Muscle layer of colon (tissue), 2 donors: Measurements from ENCODE around the gene DNAJB6.

Experiments used
- H3K27ac ChIP-seq: one replicate; pipeline ENCODE4 v1.7.0; 2013; ENCODE audit warnings: low read depth, mild to moderate bottlenecking, low read length, moderate library complexity
- H3K27me3 ChIP-seq, 2 donors: one replicate each; pipeline ENCODE4 v1.7.0; 2013; ENCODE audit warnings: low read length in 2 of 2, mild to moderate bottlenecking in 2 of 2; ENCODE audit not compliant: insufficient read depth in 2 of 2, control insufficient read depth in 1 of 2
- H3K36me3 ChIP-seq: one replicate; pipeline ENCODE4 v1.7.0; 2013; ENCODE audit warnings: mild to moderate bottlenecking, low read length; ENCODE audit not compliant: insufficient read depth
- H3K4me1 ChIP-seq: one replicate; pipeline ENCODE4 v1.7.0; 2013; ENCODE audit warnings: mild to moderate bottlenecking, low read length; ENCODE audit not compliant: insufficient read depth
- H3K4me3 ChIP-seq, 2 donors: one replicate each; pipeline ENCODE4 v1.7.0; 2013; ENCODE audit warnings: low read length in 2 of 2, low read depth in 1 of 2, mild to moderate bottlenecking in 1 of 2, moderate library complexity in 1 of 2
- H3K9ac ChIP-seq: one replicate; pipeline ENCODE4 v1.7.0; 2013; ENCODE audit warnings: low read length
- H3K9me3 ChIP-seq: one replicate; pipeline ENCODE4 v1.7.0; 2013; ENCODE audit warnings: mild to moderate bottlenecking, low read length
- donor health status: abdominal sarcoma.
- donor health status: Adenocarcinoma of cecum.

DNAJB6 gene

DNA sequence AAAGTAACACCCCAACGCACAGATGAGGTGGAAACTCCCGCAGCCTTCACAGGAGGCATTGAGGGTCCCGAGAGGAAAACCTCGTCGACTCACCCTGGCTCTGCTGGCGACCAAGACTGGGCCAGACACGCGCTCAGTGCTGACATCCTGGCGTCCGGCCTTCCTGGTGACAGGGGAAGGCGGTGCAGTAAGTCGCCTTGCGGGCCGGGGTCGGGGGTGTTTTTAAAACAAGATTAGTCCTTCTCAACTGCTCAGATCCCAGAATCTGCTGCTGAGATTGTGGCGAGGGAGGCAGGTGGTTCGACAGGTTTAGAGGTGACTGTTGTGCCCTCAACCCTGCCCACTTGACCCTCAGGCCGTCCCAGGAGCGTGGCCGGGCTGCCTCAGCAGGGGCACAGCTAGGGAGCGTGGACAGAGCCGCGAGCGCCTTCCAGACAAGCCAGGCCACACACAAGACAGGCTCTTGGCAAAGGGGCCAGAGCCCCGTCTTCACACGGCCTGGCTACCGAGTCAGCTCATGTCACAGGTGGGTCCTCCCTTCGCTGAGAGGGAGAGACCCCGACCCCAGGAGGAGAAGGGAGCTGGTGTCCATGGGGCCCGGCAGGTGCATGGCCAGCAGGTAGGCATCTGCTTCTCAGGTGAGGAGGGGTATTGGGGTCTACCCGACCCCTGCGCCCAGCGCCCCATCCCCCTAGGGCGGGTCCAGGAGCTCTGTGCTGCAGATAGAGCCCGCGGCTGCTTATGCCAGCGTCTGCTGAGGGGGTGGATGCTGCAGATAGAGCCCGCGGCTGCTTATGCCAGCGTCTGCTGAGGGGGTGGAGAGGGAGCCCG lies 81.6 kb downstream of the DNAJB6 start:
- Histone ChIP-seq H3K4me3 (no peak overlapping the region), H3K4me1 (no peaks in the 10 kb centered on the region), H3K27me3 (no peaks in the 10 kb centered on the region), H3K9me3 (no peaks in the 10 kb centered on the region), H3K36me3 (peaks cover 12% of the 10 kb centered on the region), H3K27ac (no peak overlapping the region), H3K9ac (no peak overlapping the region)

DNA sequence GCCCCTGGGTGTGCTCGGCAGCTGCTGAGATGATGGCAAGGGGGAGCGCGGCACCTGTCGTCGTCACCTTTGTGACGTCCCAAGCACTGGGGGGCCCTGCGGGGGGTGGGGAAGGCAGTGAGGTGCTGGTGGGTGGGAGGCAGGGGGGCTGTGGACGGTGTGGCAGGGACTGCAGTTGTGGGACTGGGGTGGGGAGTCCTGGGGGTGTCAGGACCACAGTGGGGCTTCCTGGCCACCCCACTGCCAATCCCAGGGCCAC lies 82.2 kb downstream of the DNAJB6 start:
- Histone ChIP-seq H3K27ac (no peak overlapping the region), H3K9me3 (no peaks in the 10 kb centered on the region), H3K27me3 (no peaks in the 10 kb centered on the region), H3K36me3 (peaks cover 12% of the 10 kb centered on the region), H3K9ac (no peak overlapping the region), H3K4me1 (no peaks in the 10 kb centered on the region), H3K4me3 (no peak overlapping the region)

- H3K4me1 ChIP-seq: no peaks in the 10 kb centered on the region
- no peak overlapping the region for H3K9ac ChIP-seq
- H3K27me3 ChIP-seq: no peaks in the 10 kb centered on the region
- H3K4me3 ChIP-seq: no peak overlapping the region
- no peak overlapping the region for H3K27ac ChIP-seq
- no peaks in the 10 kb centered on the region for H3K9me3 ChIP-seq
- no peaks in the 10 kb centered on the region for H3K36me3 ChIP-seq
Measured at GRCh38 chr7:157422279-157422678, 85.5 kb downstream of the DNAJB6 start.

GRCh38 chr7:157423348-157423747 lies 86.5 kb downstream of the DNAJB6 start:
- Histone ChIP-seq H3K27me3 (no peaks in the 10 kb centered on the region), H3K9me3 (no peaks in the 10 kb centered on the region), H3K4me3 (no peak overlapping the region), H3K9ac (no peak overlapping the region), H3K27ac (no peak overlapping the region), H3K4me1 (no peaks in the 10 kb centered on the region), H3K36me3 (no peaks in the 10 kb centered on the region)

- Histone ChIP-seq H3K4me1 (no peaks in the 10 kb centered on the region), H3K27ac (no peak overlapping the region), H3K9ac (no peak overlapping the region), H3K27me3 (no peaks in the 10 kb centered on the region), H3K36me3 (no peaks in the 10 kb centered on the region), H3K9me3 (no peaks in the 10 kb centered on the region), H3K4me3 (no peak overlapping the region)
Measured at GRCh38 chr7:157423886-157424565, 87.2 kb downstream of the DNAJB6 start.

- Histone ChIP-seq H3K27me3 (no peaks in the 10 kb centered on the region), H3K9ac (no peak overlapping the region), H3K27ac (no peak overlapping the region), H3K36me3 (no peaks in the 10 kb centered on the region), H3K4me3 (no peak overlapping the region), H3K9me3 (no peaks in the 10 kb centered on the region), H3K4me1 (no peaks in the 10 kb centered on the region)
Measured at GRCh38 chr7:157425137-157425731, 88.4 kb downstream of the DNAJB6 start.

DNA sequence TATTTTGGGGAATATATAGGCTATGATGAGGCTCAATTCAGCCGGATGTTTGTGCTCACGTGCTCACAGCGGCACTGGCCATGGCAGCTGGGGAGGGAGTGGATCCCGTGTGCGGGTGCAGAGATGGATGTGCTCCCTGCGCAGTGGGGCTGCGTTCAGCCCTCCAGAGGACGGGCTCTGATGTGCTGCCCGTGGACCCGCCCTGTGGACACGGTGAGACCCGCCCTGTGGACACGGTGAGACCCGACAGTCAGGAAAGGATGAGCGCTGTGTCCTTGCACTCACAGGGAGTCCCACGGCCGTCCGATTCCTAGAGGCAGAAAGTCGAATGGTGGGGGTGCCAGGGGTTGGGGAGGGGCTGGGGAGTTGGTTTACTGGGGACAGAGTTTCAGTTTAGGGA lies 89.0 kb downstream of the DNAJB6 start:
- no peaks in the 10 kb centered on the region for H3K27me3 ChIP-seq
- H3K27ac ChIP-seq: no peak overlapping the region

DNA sequence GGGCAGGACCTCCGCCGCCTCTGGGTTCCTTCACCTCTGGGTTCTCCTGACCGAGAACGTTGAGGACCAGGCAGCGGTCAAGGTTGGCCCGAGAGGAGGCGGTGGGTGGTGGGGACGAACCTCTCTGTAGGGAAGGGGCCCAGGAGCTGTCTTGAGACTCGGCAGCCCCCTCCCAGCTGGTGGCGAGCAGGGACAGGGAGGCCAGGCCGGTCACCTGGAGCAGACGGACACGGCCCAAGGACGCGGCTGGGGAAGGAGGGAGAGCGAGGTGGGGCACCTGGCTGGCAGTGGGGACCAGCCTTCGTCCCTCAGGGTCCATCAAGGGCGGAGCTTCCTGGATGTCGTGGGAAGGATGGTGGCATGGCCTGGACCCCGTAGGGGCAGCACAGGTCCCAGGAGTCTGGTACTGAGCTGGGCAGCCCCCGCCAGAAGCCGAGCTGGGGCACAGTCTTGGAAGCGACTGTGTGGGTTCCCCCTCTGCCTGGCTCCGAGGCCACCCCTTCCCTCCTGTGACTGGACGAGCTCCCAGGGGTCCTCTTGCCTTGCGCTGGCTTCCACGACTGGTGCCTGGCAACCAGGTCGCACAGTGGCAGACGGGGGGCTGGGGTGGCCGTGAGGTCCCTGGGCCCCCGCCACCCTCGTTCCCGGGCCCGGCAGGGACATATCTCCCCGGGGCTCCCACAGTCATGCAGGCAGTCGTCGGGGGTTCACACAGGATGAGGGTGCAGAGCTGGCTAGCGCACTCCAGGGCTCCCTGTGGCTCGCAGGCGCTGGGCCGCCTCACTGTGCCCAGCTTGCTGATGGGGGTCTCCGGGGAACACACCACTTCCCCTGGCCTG lies 89.9 kb downstream of the DNAJB6 start:
- Histone ChIP-seq H3K9me3 (no peaks in the 10 kb centered on the region), H3K27ac (no peak overlapping the region), H3K36me3 (no peaks in the 10 kb centered on the region), H3K9ac (no peak overlapping the region), H3K4me1 (no peaks in the 10 kb centered on the region), H3K4me3 (no peak overlapping the region), H3K27me3 (no peaks in the 10 kb centered on the region)

More for the DNA sequence above, 89.0 kb downstream of the DNAJB6 start:
- Histone ChIP-seq H3K4me1 (no peaks in the 10 kb centered on the region), H3K4me3 (no peak overlapping the region), H3K9ac (no peak overlapping the region), H3K9me3 (no peaks in the 10 kb centered on the region), H3K36me3 (no peaks in the 10 kb centered on the region)

- no peak overlapping the region for H3K27ac ChIP-seq
Measured at GRCh38 chr7:157427811-157428553, 91.2 kb downstream of the DNAJB6 start.

DNA sequence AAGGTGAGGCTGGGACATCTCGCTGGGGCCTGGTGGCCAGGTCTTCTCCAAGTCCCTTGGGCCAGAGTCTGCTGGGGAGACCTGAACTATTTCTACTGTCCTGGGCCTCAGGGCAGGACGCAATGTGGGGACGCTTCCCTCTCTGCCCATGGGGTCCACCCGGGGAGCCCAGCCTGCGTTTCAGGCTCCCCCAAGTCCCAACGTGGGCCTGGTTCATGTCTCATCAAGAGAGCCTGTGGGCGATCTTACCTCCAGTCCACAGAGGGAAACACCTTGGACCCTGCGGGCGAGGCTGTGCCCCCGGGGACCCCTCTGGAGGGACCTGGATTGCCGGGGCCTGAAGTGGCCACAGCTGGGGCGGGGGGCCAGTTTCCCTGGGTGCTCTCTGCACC lies 91.7 kb downstream of the DNAJB6 start:
- H3K4me1 ChIP-seq: peaks cover 7% of the 10 kb centered on the region
- no peak overlapping the region for H3K4me3 ChIP-seq
- no peaks in the 10 kb centered on the region for H3K36me3 ChIP-seq
- peaks cover 0 to 3% of the 10 kb centered on the region in 2 donors for H3K27me3 ChIP-seq
- H3K27ac ChIP-seq: no peak overlapping the region
- H3K9ac ChIP-seq: no peak overlapping the region
- no peaks in the 10 kb centered on the region for H3K9me3 ChIP-seq

More at GRCh38 chr7:157427811-157428553, 91.2 kb downstream of the DNAJB6 start:
- Histone ChIP-seq H3K36me3 (no peaks in the 10 kb centered on the region), H3K9ac (no peak overlapping the region), H3K9me3 (no peaks in the 10 kb centered on the region), H3K4me3 (no peak overlapping the region), H3K27me3 (peaks cover 0 to 3% of the 10 kb centered on the region in 2 donors), H3K4me1 (peaks cover 7% of the 10 kb centered on the region)
